SU-DHL-6 (cell line): ENCODE results near the gene CTDSPL.

ENCODE experiments used
- CTCF ChIP-seq: fragments of 200-600 bp; sonication (generic); IDR thresholded peaks from one replicate; pipeline ENCODE4 v1.5.1; 2017; ENCODE audit warnings: antibody characterized with exemption, mild to moderate bottlenecking, low read length, moderate library complexity; ENCODE audit not compliant: insufficient read depth, poor library complexity, severe bottlenecking
- EZH2phosphoT487 ChIP-seq: fragments of 200-600 bp; sonication (generic), shearing (Covaris generic); conservative IDR thresholded peaks from 2 replicates; pipeline ENCODE4 v1.6.1; 2018; ENCODE audit warnings: mild to moderate bottlenecking, antibody characterized with exemption, low read length, moderate library complexity, mixed read lengths

GRCh38 chr3:37903320-37903719, 41.6 kb downstream of the CTDSPL start:
- TF ChIP-seq CTCF = no peak
- no peak for TF ChIP-seq EZH2phosphoT487
